Breast epithelium (tissue), 3 donors: ENCODE measurements around the gene MMP19.

Source experiments
- CTCF ChIP-seq, 3 donors: fragments of 450-650 bp; IDR thresholded peaks; one replicate each; pipeline ENCODE4 v1.5.1; 2016 to 2017; ENCODE audit warnings: antibody characterized with exemption in 3 of 3, mild to moderate bottlenecking in 3 of 3, moderate library complexity in 3 of 3
- POLR2A ChIP-seq: fragments of 450-650 bp; IDR thresholded peaks from one replicate; pipeline ENCODE4 v1.6.1; 2016; ENCODE audit warnings: antibody characterized with exemption, mild to moderate bottlenecking, moderate library complexity
- POLR2AphosphoS5 ChIP-seq, 3 donors: sonication (generic); formaldehyde crosslinking; IDR thresholded peaks; one replicate each; pipeline ENCODE4 v1.6.1; 2017; ENCODE audit warnings: antibody characterized with exemption in 3 of 3

GRCh38 chr12:55877824-55878223 is 35.1 kb upstream of the MMP19 start:
- TF ChIP-seq CTCF (IDR thresholded peaks at IDR 0.05), result no peak
- no peak for TF ChIP-seq POLR2AphosphoS5 (IDR thresholded peaks at IDR 0.05)
- TF ChIP-seq POLR2A, result no peak
